NCI-H2196 (cell line): ENCODE measurements around the gene GRID1.

Experiments used
- DNase-seq: peaks from one replicate; lab custom pipeline; 2025; ENCODE audit not compliant: unreplicated experiment; lab: John Stamatoyannopoulos, UW

The GRID1 gene

DNA sequence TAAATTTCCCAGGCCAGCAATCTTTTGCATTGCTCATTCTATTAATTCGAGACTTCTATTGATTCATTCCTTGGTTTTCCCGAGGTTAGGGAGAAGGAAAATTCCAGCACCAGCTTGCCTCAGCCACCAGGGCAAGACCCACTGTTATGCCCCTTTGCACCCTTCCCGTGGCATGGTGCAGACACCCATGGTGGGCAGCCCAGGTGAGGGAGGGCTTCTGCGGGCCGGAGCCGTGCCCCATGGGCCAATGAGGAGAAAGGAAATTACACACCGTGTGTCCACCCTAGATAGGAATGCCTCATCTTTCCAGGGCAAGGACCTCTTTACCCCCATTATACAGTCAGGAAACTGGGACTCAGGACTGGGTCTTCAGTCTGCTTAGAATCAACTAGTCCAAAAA, 4.5 kb upstream of the GRID1 start:
- no peak for DNase-seq

- DNase-seq = no peak
These were observed 3.5 kb upstream of the GRID1 start for GRCh38 chr10:86370006-86370585.

DNA sequence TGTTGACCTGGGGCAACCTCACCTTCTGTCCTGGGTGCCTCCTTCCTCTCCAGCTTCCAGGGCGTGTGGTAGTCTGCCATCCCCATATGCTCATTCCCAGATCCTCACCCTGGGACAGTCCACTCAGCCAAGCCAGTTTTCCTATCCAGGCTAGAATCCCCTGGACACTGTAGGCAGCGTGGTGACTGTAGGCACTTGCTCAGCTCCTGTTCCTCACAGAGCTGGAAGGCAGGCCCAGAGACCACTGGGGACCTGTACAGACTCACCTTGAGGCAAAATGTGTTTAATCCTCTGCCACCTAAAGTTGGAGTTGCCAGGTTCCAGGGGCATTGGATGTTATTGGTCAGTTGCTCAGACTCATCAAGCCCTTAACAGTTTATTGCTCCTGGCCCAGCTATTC, 2.4 kb upstream of the GRID1 start:
- DNase-seq = no peak

- no peak for DNase-seq
These were observed 1.5 kb upstream of the GRID1 start for GRCh38 chr10:86368046-86368445.

- DNase-seq = no peak
These were observed 757 bp upstream of the GRID1 start for GRCh38 chr10:86367152-86367951.

- DNase-seq = no peak
These were observed 232 bp upstream of the GRID1 start for GRCh38 chr10:86366902-86367151.

DNA sequence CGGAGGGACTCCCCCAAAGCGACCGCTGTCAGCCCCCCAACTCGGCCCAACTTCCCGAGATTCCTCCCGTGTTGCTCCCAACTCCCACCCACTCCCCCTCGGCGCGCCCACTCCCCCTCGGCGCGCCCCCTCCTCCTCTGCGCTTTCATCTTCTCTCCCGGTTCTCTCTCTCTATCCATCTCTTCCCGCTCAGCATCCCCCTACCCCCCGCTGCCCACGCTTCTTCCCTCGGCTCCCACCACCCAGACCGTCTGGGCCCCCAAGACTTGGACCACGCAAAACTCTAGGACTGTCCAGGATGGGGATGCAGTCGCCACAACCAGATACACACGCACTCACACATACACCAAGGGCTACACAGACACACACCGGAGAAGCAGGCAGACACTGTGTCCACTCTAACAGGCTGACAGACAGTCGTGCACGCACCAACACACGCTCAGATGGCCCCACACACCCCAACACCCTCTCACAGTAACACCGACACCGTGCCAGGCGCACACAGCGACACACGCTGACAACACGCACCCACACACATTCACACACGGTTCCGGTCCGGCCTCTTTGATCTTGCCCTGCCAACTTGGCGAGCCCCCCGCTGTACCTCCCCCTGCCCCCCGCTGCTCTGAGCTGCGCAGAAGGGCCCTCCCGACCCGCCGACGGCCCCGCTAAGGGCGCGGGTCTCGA, 1.1 kb downstream of the GRID1 start:
- no peak for DNase-seq

GRCh38 chr10:86364491-86365345, 1.9 kb downstream of the GRID1 start:
- DNase-seq = no peak

- DNase-seq = no peak
These were observed 2.6 kb downstream of the GRID1 start for GRCh38 chr10:86363833-86364490.

- DNase-seq = no peak
These were observed 3.3 kb downstream of the GRID1 start for GRCh38 chr10:86363184-86363832.

GRCh38 chr10:86362586-86363183, 3.9 kb downstream of the GRID1 start:
- DNase-seq = no peak

DNA sequence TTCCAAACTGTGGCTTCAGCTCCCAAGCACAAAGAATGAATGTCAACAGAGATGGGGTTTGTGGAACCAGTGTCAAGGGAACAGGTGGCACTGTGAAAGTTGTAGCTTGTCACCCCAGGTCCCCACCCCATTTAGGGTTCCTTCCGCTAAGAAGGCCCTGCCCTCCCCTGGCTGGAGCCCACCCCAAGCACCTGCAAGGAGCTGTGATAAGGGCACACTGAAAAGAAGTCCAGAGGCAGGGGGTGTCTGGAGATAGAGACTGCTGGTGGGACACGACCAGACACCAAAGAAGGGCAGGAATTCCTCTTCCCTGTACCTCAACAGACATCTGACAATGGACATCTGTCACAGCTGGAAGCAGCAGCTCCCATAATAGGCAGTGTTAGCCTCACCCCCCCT, 4.5 kb downstream of the GRID1 start:
- DNase-seq = no peak

GRCh38 chr10:86361156-86362128, 5.2 kb downstream of the GRID1 start:
- no peak for DNase-seq

DNA sequence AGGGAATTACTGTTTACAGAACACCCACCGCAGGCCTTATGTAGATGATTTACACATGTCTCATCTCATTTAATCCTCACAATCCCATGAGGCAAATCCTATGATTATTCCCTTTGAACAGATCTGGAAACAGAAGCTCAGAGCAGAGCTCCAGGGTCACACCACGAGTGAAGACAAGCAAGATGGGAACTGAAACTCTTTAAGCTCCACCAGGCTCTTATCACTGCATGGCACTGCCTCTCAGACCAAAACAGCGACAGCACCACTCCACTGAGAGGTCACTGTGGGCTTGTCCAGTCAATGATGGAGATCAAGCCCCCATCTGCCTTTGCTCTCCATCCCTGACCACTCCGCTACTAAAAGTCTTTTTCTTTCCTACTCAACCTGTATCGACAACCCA, 5.9 kb downstream of the GRID1 start:
- no peak for DNase-seq

DNA sequence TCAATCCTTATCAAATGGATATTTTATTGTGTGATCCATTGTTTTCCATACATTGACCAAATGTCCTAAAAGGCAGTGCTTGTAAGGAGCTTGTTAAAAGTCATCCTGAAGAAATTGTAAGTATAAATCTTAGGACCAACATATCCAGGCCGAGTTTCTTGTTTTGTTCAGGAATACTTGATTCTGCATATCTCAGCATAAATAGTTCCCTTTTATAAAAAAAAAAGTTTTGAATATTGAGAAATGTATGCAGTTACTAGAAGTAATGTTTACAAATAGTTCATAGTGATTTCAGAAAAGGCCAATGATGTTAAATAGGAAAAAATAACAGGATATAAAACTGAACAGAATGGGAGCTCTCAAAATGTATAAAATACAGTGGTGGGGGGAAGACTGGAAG, 6.6 kb downstream of the GRID1 start:
- DNase-seq = no peak

GRCh38 chr10:86359111-86359510, 7.5 kb downstream of the GRID1 start:
- no peak for DNase-seq

- no peak for DNase-seq
These were observed 8.9 kb downstream of the GRID1 start for GRCh38 chr10:86357676-86358075.

DNA sequence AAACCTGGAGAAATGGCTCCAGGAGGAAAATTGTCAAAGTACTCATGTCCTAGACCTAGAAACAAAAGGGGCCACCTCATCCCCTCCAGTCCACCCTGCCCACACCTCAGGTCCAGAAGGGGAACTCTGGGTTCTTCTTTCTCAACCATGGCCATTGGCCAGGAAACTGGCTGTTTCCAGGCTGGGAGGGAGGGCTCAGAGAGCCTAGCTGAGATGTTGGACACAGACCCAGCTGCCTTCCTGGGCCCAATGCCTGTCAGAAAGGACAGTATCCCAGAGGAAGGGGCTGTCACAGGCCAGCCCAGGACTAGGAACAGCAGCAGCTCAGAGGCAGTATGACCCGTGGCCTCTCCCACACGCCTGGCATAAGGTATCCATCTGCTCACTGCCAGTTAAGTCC, 9.6 kb downstream of the GRID1 start:
- no peak for DNase-seq

DNA sequence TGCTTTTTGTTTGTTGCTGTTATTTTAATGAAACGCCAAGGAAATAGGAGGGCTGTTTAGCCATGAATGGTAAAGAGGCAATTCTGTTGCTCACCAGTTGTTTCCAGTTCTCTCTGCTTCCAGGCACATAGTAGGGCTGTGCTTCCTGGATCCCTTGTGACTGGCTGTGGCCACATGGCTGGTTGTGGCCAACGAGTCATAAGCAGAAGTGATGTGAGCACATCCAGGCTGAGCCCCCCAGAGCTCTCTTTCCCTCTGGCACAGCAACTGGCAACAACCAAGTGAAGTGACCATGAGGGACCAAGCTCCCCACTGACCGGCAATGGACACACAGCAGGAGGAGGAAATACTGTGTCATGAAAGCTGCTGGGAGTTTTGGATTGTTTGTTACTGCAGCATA, 10.3 kb downstream of the GRID1 start:
- DNase-seq = no peak
